HEK293 (cell line): ENCODE data around the gene AGAP1.
"Not testable (repeated sequence)": the region's sequence is repeated elsewhere in the genome, so short reads cannot be mapped to it uniquely, and the experiment has no call there.

Experiments
- CTCF ChIA-PET: fragments of 350-600 bp; formaldehyde crosslinking; extraction: SDS; loops from one replicate; lab custom pipeline; 2021; ENCODE audit warnings: antibody characterized with exemption; lab: Yijun Ruan, JAX
- POLR2A ChIA-PET: fragments of 300-600 bp; formaldehyde crosslinking; extraction: SDS; loops from one replicate; lab custom pipeline; 2020; ENCODE audit warnings: antibody characterized with exemption, inconsistent platforms; lab: Yijun Ruan, JAX
- H3K27ac ChIP-seq: fragments of 200-500 bp; sonication (Bioruptor generic); 2 replicates; pipeline ENCODE4 v1.5.1; 2014; ENCODE audit warnings: low read depth, low read length, control low read depth, inconsistent platforms; ENCODE audit errors: extremely low read depth
- H3K36me3 ChIP-seq, 2 experiments: fragments of 200-500 bp in 1 of 2; sonication (Bioruptor generic) in 1 of 2; 1 replicate in 1 of 2; 2 replicates in 1 of 2; pipeline ENCODE4 v1.5.1; 2014 to 2017; ENCODE audit warnings: inconsistent platforms in 2 of 2, low read length in 2 of 2; ENCODE audit not compliant: control insufficient read depth in 2 of 2, insufficient read depth in 1 of 2
- H3K4me1 ChIP-seq: fragments of 200-500 bp; sonication (Bioruptor generic); 2 replicates; pipeline ENCODE4 v1.5.1; 2014; ENCODE audit warnings: mild to moderate bottlenecking, low read length, inconsistent platforms; ENCODE audit not compliant: control insufficient read depth, insufficient read depth
- H3K4me3 ChIP-seq: 2 replicates; pipeline ENCODE4 v1.5.1; 2011; ENCODE audit warnings: low read depth, mild to moderate bottlenecking, control low read depth, low read length, moderate library complexity
- H3K9me3 ChIP-seq: fragments of 200-500 bp; sonication (Bioruptor generic); 2 replicates; pipeline ENCODE4 v1.5.1; 2014; ENCODE audit warnings: low read depth, low read length, inconsistent platforms; ENCODE audit not compliant: control insufficient read depth, insufficient read depth
- PATZ1 ChIP-seq: fragments of 450-650 bp; formaldehyde crosslinking; IDR thresholded peaks from 2 replicates; pipeline ENCODE4 v1.5.1; 2016; ENCODE audit warnings: missing biosample characterization, missing genetic modification characterization
- REST ChIP-seq: fragments of 450-650 bp; formaldehyde crosslinking; IDR thresholded peaks from 2 replicates; pipeline ENCODE4 v1.5.1; 2016; ENCODE audit warnings: missing biosample characterization, missing genetic modification characterization
- SP7 ChIP-seq: fragments of 450-650 bp; formaldehyde crosslinking; IDR thresholded peaks from 2 replicates; pipeline ENCODE4 v1.5.1; 2016; ENCODE audit warnings: missing biosample characterization, missing genetic modification characterization
- TSHZ1 ChIP-seq: fragments of 450-650 bp; formaldehyde crosslinking; IDR thresholded peaks from 2 replicates; pipeline ENCODE4 v1.5.1; 2016; ENCODE audit warnings: missing biosample characterization, missing genetic modification characterization, borderline replicate concordance
- ZBTB44 ChIP-seq: fragments of 450-650 bp; IDR thresholded peaks from 2 replicates; pipeline ENCODE4 v1.5.1; 2018; ENCODE audit warnings: missing biosample characterization, mild to moderate bottlenecking, missing genetic modification characterization
- ZNF280C ChIP-seq: fragments of 450-650 bp; formaldehyde crosslinking; IDR thresholded peaks from 2 replicates; pipeline ENCODE4 v1.5.1; 2016; ENCODE audit warnings: missing biosample characterization, missing genetic modification characterization
- ZNF529 ChIP-seq: fragments of 450-650 bp; formaldehyde crosslinking; IDR thresholded peaks from 2 replicates; pipeline ENCODE4 v1.5.1; 2017; ENCODE audit warnings: missing genetic modification characterization, missing biosample characterization; ENCODE audit not compliant: insufficient replicate concordance
- ZNF561 ChIP-seq: fragments of 450-650 bp; IDR thresholded peaks from 2 replicates; pipeline ENCODE4 v1.5.1; 2018; ENCODE audit warnings: missing biosample characterization, missing genetic modification characterization, borderline replicate concordance
- ZNF76 ChIP-seq: fragments of 450-650 bp; formaldehyde crosslinking; IDR thresholded peaks from 2 replicates; pipeline ENCODE4; 2016; ENCODE audit warnings: low read depth, missing biosample characterization, missing genetic modification characterization, borderline replicate concordance
- ZSCAN16 ChIP-seq: fragments of 450-650 bp; formaldehyde crosslinking; IDR thresholded peaks from 2 replicates; pipeline ENCODE4 v1.5.1; 2016; ENCODE audit warnings: missing biosample characterization, missing genetic modification characterization

Gene AGAP1

GRCh38 chr2:236090027-236090382, 596.2 kb downstream of the AGAP1 start (continued):
- TF ChIP-seq TSHZ1 (no peak), ZNF529 (no peak), ZBTB44 (no peak), ZNF561 (tag by site-specific recombination) (no peak), REST (tag by site-specific recombination) (no peak), ZSCAN16 (no peak), PATZ1 (tag by site-specific recombination) (no peak), ZNF280C (tag by site-specific recombination) (no peak), ZNF76 (tag by site-specific recombination) (no peak), SP7 (tag by site-specific recombination) (no peak)

GRCh38 chr2:236090826-236091225, 597.0 kb downstream of the AGAP1 start:
- H3K4me1 ChIP-seq, H3K36me3 ChIP-seq, POLR2A ChIA-PET, H3K4me3 ChIP-seq, H3K27ac ChIP-seq, CTCF ChIA-PET, H3K9me3 ChIP-seq: not testable (repeated sequence)
